NCI-H1105 treated with DMSO at 0.1 percent for 48 hours (cell line): ENCODE data around the gene COPS4.
"Not testable (repeated sequence)": the region's sequence is repeated elsewhere in the genome, so short reads cannot be mapped to it uniquely, and the experiment has no call there.

Experiments used
- DNase-seq: peaks from one replicate; lab custom pipeline; 2025; lab: John Stamatoyannopoulos, UW

COPS4 gene

DNA sequence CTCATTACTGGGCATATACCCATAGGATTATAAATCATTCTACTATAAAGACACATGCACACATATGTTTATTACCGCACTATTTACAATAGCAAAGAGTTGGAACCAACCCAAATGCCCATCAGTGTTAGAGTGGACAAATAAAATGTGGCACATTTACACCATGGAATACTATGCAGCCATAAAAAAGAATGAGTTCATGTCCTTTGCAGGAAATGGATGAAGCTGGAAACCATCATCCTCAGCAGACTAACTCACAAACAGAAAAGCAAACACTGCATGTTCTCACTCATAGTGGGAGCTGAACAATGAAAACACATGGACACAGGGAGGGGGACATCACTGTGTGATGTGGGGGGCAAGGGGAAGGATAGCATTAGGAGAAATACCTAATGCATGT lies 11.4 kb upstream of the COPS4 start:
- DNase-seq = not testable (repeated sequence)

DNA sequence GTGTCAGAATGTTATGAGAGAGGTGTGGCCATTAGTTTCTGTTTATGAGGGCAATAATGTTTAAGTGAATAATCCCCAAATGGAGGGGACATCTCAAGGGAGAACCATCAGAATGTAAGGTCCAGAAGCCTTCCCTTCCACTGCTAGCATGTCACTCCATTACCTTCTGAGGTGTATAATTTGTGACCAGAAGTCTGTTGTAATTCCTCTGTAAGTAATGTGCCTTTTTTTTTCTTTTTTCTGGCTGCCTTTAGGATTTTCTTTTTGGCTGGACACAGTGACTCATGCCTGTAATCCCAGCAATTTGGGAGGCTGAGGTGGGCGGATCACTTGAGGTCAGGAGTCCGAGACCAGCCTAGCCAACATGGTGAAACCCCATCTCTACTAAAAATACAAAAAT lies 10.8 kb upstream of the COPS4 start:
- no peak for DNase-seq

DNA sequence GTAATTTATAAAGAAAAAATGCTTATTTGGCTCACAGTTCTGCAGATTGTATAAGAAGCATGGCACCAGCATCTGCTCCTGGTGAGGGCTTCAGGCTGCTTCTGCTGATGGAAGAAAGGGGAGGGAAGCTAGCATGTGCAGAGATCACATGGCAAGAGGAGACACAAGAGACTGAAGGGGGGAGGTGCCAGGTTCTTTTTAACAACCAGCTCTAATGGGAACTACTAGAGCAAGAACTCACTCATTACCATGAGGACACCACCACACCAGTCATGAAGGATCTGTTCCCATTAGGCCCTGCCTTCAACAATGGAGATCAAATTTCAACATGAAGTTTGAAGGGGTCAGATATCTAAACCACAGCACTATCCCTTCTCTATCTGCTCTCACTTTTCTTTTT lies 9.4 kb upstream of the COPS4 start:
- no peak for DNase-seq

DNA sequence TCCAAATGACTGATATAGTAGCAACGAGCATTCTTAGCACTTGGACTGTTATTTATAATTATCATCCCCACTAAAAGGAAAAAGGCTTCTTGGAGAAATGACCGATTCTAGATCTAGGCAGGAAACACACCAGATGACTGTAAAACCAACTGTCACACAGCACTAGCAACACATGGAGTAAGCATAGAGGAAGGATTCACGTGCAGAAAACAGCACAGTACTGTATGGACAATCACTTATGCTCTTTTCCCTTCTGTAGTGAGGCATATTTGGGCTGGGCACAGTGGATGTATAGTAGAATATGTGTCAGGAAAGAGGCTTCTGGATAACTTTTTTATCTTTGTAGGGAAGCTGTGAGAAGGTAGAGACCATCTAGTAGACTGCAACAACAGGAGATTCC lies 6.0 kb upstream of the COPS4 start:
- no peak for DNase-seq

DNA sequence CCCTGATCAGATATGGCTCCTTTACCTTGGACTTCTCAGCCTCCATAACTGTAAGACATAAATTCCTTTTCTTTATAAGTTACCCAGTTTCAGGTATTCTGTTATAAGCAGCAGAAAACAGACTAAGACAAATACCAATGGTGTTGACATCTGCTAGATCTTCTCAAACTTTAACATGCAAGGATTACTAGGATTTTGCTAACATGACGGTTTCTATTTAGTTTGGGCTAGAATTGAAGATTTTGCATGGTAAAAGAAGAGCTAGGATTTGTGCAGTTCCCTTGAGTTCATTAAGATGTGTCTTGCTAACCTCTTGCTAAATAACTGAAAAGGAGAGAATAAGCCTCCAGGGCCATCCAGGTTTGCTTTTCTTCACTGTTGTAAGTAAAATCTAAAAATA lies 5.3 kb upstream of the COPS4 start:
- no peak for DNase-seq

DNA sequence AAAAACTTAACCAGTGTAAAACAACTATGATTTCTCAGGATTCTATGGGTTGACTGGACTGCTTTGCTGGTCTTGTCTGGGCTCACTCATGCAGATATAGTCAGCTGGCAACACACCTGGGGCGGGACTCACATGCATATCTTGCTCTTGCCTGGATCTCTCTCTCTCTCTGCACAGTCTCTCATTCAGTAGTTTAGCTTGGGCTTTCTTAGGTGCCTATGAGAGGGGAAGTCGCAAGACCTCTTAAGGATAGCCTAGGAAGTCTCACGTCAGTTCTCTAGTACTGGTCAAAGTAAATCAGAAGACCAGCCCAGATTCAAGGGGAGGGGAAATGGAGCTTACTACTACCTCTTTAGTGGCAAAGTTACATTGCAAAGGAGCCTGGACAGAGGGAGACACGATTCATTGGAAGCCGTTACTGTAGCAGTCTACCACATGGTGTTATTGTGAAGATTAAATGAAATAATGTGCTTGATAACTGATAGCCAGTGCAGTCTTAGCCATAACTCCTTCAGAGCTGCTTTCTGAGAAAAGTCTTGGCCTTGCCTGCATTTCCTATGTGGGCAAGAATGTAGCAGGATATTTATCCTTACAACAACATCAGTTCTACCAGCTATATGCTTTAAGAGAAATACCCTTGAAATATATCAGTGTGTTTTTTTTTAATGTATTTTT lies 2.1 kb downstream of the COPS4 start:
- no peak for DNase-seq

DNA sequence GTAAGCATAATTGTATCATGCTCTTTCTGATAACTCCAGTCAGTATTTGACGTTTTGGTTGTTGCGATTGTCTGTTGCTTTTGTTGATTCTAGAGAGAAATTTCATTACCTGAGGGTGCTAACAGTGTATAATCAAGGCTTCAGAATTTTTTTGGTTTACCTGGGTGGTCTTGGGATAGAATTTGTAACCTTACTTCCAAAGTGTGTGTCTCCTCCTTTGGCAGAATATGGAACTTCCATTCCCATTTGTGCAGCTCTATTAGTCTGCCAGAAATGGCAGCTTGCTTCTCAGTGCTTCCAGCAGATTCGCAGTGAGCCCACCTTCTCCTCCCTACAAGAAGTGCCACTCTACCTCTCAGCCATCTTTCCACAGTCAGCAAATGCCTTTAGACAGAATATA lies 5.3 kb downstream of the COPS4 start:
- DNase-seq = no peak

DNA sequence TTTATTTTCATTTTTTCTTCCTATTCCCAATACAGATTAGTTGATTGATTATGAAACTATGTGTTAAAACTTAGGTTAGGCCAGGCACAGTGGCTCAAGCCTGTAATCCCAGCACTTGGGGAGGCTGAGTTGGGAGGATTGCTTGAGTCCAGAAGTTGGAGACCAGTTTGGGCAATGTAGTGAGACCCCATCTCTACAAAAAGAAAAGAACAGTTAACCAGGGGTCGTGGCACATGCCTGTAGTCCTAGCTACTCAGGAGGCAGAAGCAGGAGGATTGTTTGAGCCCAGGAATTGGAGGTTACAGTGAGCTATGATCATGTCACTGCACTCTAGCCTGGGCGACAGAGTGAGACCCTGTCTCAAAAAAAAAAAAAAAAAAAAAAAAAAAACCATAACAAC lies 8.2 kb downstream of the COPS4 start:
- not testable (repeated sequence) for DNase-seq

DNA sequence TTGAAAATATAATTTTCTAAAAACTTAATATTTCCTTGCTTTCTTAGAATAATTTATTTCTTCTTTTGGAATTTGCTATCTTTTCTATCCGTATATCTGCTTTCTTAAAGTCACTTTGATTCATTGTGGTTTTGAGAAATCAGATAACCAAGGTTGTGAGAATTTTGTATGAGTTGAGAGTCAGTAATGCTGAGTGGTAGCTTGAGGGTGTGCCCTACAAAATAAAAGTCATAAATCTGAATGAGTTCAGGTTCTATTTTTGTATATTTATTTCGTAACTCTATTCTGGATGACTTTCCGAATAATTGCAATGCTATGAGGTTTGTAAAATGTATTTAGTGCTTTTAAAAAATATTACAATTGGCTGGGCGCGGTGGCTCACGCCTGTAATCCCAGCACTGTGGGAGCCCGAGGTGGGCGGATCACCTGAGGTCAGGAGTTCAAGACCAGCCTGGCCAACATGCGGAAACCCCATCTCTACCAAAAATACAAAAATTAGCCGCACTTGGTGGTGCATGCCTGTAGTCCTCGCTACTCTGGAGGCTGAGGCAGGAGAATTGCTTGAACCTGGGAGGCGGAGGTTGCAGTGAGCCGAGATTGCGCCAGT lies 8.9 kb downstream of the COPS4 start:
- no peak for DNase-seq

DNA sequence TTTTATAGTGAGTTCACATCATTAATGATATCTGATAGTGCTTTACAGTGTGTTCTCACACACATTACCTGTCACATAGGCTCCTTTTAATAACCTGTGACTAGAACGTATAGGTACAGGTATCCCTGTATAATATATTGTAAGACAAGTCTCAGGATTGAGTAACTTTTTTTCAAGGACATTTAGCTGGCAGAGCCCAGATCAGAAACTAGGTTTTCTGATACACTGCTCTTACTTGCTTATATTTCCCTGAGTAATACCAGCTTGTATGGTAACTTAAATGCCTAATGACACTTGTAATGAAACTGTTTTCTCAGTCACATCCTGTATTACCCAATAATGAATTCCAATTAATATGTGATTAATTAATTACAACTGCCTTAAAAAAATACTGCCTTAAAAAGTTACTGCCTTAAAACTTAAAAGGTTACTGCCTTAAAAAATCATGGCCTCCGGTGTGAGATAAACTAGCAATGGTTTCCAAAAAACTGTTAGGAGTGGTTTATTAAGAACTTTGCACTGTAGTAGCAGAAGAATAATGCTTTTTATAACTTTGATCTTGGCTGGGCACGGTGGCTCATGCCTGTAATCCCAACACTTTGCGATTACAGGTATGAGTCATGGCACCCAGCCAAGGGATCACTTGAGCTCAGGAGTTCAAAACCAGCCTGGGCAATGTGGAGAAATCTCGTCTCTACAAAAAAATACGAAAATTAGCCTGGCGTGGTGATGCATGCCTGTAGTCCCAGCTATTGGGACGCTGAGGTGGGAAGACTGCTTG lies 11.9 kb downstream of the COPS4 start:
- DNase-seq = no peak

DNA sequence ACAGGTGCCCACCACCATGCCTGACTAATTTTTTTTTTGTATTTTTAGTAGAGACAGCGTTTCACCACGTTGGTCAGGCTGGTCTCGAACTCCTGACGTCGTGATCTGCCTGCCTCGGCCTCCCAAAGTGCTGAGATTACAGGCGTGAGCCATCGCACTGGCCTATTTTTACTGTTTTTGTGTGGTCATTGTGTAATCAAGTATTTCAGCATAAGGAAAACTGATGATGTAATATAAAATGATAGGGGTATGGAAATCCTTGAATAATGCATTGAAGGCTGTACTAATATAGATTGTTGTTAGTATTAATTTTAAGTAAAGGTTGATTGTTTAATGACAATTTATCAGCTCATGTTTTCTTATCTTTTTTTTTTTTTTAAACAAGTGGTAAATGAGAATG lies 13.8 kb downstream of the COPS4 start:
- DNase-seq = not testable (repeated sequence)

DNA sequence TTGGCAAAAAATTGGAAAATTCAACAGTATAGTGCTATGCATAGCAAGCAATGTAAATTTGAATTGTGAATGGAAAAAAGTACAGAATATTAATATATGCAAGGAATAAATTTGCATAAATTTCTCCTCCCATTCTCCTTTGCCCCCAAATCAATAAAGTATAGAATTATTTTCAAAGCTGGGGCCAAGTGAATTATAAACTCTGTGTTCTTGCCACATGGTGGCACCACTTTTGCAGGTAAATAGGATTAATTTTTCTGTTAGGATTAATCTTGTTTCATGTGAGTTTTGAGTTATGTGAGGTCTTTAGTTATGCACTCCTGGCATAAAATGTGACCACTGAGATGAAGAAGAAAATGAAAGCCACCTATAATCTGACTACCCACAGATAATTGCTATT lies 19.9 kb downstream of the COPS4 start:
- DNase-seq = peak; percentile 4

DNA sequence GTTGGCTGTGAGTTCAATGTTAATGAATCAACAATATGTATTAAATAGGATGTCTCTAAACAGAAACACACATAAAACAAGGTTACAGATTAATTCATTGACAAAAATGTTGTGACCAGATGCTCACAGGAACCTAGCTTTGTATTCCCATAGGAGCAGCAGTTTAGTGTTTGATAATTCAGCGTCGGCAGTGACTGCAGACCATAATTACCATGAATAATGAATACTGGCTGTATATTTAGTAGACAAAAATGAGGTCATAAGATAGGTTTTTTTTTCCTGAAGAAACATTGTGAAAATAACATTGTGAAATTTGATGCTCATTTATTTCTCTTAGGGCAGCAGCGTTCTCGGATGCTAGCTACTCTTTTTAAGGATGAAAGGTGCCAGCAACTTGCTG lies 27.8 kb downstream of the COPS4 start:
- DNase-seq = no peak

DNA sequence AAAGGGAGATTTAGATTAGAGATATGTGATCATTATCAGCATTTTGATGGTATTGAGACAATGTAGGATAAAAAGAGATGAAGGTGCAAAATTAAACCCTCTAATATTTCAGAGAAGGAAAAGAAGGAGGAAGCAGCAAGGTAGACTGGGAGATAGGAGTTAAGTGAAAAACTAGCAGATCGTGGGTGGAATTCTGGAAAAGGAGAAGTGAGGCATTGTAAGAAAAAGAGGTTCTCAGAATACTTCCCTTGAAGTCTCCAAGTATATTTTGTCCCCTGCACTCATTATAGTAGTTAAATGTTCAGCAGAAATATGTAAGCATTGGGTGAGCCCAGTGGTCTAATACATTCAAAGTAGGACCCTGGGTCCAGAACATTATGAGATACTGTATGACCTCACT lies 30.3 kb downstream of the COPS4 start:
- DNase-seq = no peak

DNA sequence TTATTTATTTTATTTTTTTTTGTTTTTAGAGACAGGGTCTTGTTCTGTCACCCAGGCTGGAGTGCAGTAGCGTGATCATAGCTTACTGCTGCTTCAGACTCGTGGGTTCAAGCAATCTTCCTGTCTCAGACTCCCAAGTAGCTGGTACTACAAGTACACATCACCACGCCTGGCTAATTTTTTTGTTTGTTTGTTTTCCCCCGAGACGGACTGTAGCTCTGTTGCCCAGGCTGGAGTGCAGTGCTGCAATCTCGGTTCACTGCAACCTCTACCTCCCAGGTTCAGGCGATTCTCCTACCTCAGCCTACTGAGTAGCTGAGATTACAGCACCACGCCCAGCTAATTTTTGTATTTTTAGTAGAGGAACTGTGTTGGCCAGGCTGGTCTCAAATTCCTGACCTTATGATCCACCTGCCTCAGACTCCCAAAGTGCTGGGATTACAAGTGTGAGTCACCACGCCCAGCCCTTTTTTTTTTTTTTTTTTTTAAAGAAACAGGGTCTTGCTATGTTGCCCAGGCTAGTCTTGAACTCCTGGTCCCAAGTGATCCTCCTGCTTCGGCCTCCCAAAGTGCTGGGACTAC lies 32.2 kb downstream of the COPS4 start:
- DNase-seq = no peak

DNA sequence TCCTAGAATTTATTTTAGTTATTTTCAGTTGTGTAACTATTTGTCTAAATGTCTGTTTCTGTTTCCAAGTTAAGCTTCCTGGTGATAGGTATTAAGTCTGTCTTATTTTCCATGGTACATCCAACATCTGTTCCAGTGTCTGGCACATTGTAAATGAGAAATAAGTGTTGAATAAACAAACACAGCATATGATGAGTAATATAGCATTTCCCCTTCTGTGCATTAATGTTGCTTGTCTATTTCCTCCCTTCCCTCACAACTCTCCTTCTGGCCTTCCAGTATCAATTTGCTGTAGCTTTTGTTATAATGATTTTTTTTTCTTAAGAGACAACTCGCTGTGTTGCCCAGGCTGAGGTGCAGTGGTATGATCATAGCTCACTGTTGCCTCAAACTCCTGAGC lies 36.1 kb downstream of the COPS4 start:
- no peak for DNase-seq

DNA sequence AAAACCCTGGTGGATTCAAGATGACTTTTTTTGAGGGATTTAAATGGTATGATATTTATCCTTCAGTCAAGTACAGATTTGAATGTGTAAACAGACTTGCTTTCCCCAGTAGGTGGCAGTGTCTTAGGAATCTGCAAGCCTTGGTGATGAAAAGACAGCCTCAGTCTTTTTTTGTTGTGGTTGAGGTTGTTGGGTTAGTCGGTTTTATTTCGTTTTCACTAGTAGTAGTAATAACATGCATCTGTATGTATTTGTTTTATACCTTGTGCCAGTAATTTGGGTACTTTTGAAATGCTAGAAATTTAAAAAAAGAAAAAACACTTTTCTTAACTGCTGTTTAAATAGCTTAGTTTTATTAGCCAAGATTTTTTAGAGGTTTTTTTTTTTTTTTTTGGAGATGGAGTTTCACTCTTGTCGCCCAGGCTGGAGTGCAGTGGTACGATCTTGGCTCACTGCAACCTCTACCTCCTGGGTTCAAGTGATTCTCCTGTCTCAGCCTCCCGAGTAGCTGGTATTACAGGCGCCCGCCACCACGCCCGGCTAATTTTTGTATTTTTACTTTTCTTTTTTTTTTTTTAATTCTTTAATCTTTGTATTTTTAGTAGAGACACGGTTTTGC lies 39.2 kb downstream of the COPS4 start:
- no peak for DNase-seq

DNA sequence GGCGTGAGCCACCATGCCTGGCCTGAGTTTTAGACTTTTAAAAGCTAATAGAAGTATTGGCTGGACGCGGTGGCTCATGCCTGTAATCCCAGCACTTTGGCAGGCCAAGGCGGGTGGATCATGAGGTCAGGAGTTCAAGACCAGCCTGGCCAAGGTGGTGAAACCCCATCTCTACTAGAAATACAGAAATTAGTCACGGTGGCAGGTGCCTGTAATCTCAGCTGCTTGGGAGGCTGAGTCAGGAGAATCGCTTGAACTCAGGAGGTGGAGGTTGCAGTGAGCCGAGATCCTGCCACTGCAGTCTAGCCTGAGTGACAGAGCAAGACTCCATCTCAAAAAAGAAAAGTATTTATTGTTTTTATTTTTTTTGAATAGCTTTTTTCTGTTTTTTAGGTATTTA lies 39.8 kb downstream of the COPS4 start:
- not testable (repeated sequence) for DNase-seq

DNA sequence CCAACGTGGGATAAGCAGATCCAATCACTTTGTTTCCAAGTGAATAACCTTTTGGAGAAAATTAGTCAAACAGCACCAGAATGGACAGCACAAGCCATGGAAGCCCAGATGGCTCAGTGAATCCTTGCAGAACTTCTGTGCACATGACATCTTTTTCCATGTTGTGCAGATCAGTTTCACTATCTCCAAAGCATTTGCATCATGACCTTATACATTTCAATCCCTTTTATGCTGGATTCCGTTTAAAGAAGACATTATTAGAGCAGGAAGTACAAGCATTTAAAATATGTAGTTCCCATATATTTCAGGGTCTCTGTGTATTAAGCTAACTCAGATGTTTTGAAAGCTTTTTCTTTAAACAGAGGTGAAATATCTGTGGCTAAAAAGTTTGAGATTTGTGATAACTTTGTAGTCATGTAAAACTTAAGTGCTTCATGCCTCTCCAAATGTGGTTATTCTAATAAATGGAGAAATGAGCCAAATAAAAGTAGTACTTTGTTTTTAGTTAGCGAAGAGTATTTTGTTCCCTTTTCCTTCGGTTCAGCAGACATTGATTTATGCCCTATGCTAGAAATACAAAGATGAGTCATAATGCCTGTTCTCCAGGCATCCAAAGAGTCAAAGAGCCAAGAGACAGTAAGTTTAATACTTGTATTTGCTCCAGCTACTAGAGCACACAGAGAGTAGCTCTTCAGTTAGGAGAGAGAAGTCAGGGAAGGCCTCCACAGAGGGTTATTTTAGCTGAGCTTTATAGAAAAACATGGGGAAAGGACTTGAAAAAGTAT lies 40.5 kb downstream of the COPS4 start:
- no peak for DNase-seq

DNA sequence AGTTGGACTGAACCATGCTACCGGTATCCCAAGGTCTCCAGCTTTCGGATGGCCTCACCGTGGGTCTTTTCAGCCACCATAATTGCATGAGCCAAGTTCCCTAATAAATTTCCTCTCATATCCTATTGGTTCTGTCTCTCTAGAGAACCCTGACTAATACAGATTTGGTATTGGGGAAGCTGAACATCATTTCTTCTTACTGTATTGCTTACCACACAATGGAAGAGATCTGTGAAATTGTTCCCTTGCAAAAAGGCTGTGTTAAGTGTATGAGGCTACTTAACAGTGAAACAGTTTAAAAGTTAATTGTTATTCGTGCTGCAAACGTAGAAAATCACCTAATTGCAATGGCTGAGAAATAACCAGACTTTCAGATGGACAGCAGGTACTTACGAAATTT lies 45.6 kb downstream of the COPS4 start:
- no peak for DNase-seq

DNA sequence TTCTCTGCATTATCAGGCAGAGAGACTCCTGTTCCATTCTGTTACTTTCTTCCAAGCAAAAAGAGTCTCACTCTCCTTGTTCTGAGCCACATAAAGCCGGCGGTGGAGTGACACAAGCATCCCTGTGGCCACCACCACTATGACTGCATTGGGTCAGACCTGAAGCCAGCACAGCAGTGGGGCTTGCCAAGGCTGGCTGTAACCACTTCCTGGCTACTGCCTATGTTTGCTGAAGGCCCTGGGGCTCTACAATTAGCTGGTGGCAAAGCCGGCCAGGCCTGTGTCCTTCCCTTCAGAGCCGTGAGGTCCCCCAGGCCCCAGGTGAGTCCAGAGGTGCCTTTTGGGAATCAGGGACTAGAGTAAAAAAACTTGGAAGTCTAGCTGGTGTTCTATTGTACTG lies 47.8 kb downstream of the COPS4 start:
- DNase-seq = no peak
